ENCODE results near the gene PTK7. TPM values are rescaled to one million over a fixed set of nuclear protein-coding genes. Genes with fewer than 3 reads are reported as not detected.

Gene PTK7
- total and polyA plus RNA-seq, 2 donors (not counting 1 experiment from before 2014, with no cell fraction given), result not detected

DNA sequence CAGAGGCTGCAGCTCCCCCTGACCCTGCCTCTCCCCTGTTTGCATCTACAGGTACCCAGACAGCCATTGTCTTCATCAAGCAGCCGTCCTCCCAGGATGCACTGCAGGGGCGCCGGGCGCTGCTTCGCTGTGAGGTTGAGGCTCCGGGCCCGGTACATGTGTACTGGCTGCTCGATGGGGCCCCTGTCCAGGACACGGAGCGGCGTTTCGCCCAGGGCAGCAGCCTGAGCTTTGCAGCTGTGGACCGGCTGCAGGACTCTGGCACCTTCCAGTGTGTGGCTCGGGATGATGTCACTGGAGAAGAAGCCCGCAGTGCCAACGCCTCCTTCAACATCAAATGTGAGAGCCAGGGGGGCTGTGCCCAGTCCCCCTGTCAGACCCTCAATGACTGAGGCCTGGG, 52.8 kb downstream of the PTK7 start:
- no peak for ATAC-seq (ENCODE audit: low read depth)
- TF ChIP-seq, protein P1, sequence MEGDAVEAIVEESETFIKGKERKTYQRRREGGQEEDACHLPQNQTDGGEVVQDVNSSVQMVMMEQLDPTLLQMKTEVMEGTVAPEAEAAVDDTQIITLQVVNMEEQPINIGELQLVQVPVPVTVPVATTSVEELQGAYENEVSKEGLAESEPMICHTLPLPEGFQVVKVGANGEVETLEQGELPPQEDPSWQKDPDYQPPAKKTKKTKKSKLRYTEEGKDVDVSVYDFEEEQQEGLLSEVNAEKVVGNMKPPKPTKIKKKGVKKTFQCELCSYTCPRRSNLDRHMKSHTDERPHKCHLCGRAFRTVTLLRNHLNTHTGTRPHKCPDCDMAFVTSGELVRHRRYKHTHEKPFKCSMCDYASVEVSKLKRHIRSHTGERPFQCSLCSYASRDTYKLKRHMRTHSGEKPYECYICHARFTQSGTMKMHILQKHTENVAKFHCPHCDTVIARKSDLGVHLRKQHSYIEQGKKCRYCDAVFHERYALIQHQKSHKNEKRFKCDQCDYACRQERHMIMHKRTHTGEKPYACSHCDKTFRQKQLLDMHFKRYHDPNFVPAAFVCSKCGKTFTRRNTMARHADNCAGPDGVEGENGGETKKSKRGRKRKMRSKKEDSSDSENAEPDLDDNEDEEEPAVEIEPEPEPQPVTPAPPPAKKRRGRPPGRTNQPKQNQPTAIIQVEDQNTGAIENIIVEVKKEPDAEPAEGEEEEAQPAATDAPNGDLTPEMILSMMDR (IDR thresholded peaks at IDR 0.05), result no peak
- WGBS (ENCODE audit: insufficient coverage), result 96% methylated on average over 16 of the region's 16 CpGs
- Mint-ChIP-seq H3K4me3 (no peak overlapping the region), H3K27me3 (peaks cover 6% of the 10 kb centered on the region), H3K9me3 (ENCODE audit: insufficient read depth) (no peaks in the 10 kb centered on the region), H3K4me1 (no peaks in the 10 kb centered on the region), H3K27ac (no peak overlapping the region)
- no peak for DNase-seq
- Histone ChIP-seq H2AFZ (ENCODE audit: insufficient read depth, low read depth, low read length, poor library complexity, severe bottlenecking) (no peak overlapping the region), H3K4me2 (replicated peaks; ENCODE audit: low read depth, low read length, poor library complexity, severe bottlenecking) (no peak overlapping the region), H3K27me3 (replicated peaks in 1 of 4; ENCODE audit: control extremely low read depth in 1 of 4, control insufficient read depth in 3 of 4, insufficient read depth in 4 of 4, low read length in 3 of 4) (no peaks in the 10 kb centered on the region), H3K79me2 (ENCODE audit: control insufficient read depth, insufficient read depth, low read length) (no peaks in the 10 kb centered on the region), H3K9ac (ENCODE audit: low read length) (no peak overlapping the region), H3K4me1 (ENCODE audit: control insufficient read depth in 2 of 2, insufficient read depth in 2 of 2, low read length in 2 of 2) (no peaks in the 10 kb centered on the region), H3K27ac (ENCODE audit: low read length in 2 of 2) (no peak overlapping the region), H3K9me3 (ENCODE audit: control extremely low read depth in 1 of 3, control insufficient read depth in 2 of 3, insufficient read depth in 1 of 3, low read length in 2 of 3) (no peaks in the 10 kb centered on the region), H3K4me3 (ENCODE audit: control extremely low read depth in 1 of 5, extremely low read depth in 1 of 5, insufficient read depth in 1 of 5, low read depth in 2 of 5, low read length in 4 of 5) (no peak overlapping the region), H3K36me3 (replicated peaks in 1 of 2; ENCODE audit: control extremely low read depth in 1 of 2, control insufficient read depth in 1 of 2, extremely low read depth in 1 of 2, insufficient read depth in 2 of 2, low read length in 1 of 2) (no peaks in the 10 kb centered on the region), H4K20me1 (ENCODE audit: control insufficient read depth, insufficient read depth, low read length, poor library complexity, severe bottlenecking) (no peaks in the 10 kb centered on the region)
- intact Hi-C loops (cut with micrococcal nuclease), result no loop called here
- POLR2A ChIA-PET, result no interaction called here
- CTCF ChIA-PET, result interaction anchor here (1.3 kb wide), 1 partner anchor 229 kb away, joined by 4 read pairs; no protein-coding TSS in a partner anchor

DNA sequence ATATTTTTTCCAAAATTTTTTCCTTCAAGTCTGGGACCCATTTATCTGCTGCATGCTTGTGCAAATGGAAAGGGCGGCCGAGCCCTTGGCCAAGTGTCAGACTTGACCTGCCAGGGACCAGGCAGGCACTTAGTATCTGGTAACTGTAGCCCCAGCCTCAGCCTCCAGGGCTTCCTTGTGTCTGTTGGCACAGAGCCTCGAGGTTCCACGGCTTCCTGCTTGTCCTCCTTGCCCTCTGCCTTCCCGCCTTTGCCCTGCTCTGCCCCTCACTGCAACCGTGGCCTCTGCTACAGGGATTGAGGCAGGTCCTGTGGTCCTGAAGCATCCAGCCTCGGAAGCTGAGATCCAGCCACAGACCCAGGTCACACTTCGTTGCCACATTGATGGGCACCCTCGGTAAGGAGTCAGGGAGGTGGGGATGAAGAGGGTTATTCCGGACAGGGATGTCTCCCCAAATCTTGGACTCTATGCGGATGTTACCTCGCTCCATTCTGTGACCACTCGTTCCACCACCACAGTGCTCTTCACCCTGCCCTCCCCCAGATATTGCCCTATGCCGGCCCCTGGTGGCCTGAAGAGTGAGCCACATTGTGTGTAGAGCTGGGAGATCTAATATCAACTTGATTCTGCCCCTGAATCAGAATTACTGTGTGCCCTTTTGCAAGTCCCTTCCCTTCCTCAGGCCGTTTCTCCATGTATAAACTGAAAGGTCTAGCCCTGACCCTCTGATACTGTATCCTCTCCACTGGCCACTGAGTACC, 53.5 kb downstream of the PTK7 start:
- TF ChIP-seq, protein P1 (IDR thresholded peaks at IDR 0.05), result no peak
- no peak for TF ChIP-seq EZH2 (IDR thresholded peaks at IDR 0.05; ENCODE audit: borderline replicate concordance, insufficient read depth, low read depth, low read length, poor library complexity, severe bottlenecking)
- Histone ChIP-seq H3K9ac (ENCODE audit: low read length) (no peak overlapping the region), H3K27me3 (replicated peaks in 1 of 4; ENCODE audit: control extremely low read depth in 1 of 4, control insufficient read depth in 3 of 4, insufficient read depth in 4 of 4, low read length in 3 of 4) (no peaks in the 10 kb centered on the region), H3K4me3 (ENCODE audit: control extremely low read depth in 1 of 5, extremely low read depth in 1 of 5, insufficient read depth in 1 of 5, low read depth in 2 of 5, low read length in 4 of 5) (no peak overlapping the region), H3K79me2 (ENCODE audit: control insufficient read depth, insufficient read depth, low read length) (no peaks in the 10 kb centered on the region), H3K27ac (ENCODE audit: low read length in 2 of 2) (no peak overlapping the region), H3K4me1 (ENCODE audit: control insufficient read depth in 2 of 2, insufficient read depth in 2 of 2, low read length in 2 of 2) (no peaks in the 10 kb centered on the region), H3K4me2 (replicated peaks; ENCODE audit: low read depth, low read length, poor library complexity, severe bottlenecking) (no peak overlapping the region), H3K9me3 (ENCODE audit: control extremely low read depth in 1 of 3, control insufficient read depth in 2 of 3, insufficient read depth in 1 of 3, low read length in 2 of 3) (no peaks in the 10 kb centered on the region), H2AFZ (ENCODE audit: insufficient read depth, low read depth, low read length, poor library complexity, severe bottlenecking) (no peak overlapping the region), H3K36me3 (replicated peaks in 1 of 2; ENCODE audit: control extremely low read depth in 1 of 2, control insufficient read depth in 1 of 2, extremely low read depth in 1 of 2, insufficient read depth in 2 of 2, low read length in 1 of 2) (no peaks in the 10 kb centered on the region), H4K20me1 (ENCODE audit: control insufficient read depth, insufficient read depth, low read length, poor library complexity, severe bottlenecking) (no peaks in the 10 kb centered on the region)
- Mint-ChIP-seq H3K27ac (no peak overlapping the region), H3K4me3 (no peak overlapping the region), H3K4me1 (no peaks in the 10 kb centered on the region), H3K9me3 (ENCODE audit: insufficient read depth) (no peaks in the 10 kb centered on the region), H3K27me3 (peaks cover 6% of the 10 kb centered on the region)
- POLR2A ChIA-PET, result no interaction called here
- intact Hi-C loops (cut with micrococcal nuclease), result no loop called here
- ATAC-seq (ENCODE audit: low read depth) (no peak), DNase-seq (no peak)
- 63% methylated on average over 12 of the region's 15 CpGs for WGBS (ENCODE audit: insufficient coverage)
- CTCF ChIA-PET, result interaction anchor here (1.3 kb wide), 1 partner anchor 229 kb away, joined by 4 read pairs; no protein-coding TSS in a partner anchor
